ENCODE results near the gene TYW1B.
"Not testable (repeated sequence)": the region's sequence is repeated elsewhere in the genome, so short reads cannot be mapped to it uniquely, and the experiment has no call there.

The TYW1B gene

DNA sequence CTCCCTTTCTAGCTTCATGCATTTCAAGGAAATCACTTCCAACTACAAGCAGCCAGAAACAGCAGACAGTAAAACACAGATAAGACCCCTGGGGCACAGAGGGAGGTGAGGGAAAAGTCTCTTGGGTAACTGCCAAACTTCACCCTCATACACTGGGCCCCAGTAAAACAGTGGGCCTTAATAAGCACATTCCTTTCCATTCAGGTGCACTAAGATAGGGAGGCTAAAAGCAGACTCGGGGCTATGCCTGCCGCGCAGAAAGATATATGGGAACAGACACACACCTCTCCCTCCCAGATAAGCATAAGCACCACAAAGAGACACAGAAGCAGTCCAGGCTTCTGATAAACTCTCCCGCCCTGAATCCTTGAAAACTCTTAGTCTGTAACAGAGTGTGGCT lies 117.0 kb downstream of the TYW1B start:
- TF ChIP-seq, protein P1, sequence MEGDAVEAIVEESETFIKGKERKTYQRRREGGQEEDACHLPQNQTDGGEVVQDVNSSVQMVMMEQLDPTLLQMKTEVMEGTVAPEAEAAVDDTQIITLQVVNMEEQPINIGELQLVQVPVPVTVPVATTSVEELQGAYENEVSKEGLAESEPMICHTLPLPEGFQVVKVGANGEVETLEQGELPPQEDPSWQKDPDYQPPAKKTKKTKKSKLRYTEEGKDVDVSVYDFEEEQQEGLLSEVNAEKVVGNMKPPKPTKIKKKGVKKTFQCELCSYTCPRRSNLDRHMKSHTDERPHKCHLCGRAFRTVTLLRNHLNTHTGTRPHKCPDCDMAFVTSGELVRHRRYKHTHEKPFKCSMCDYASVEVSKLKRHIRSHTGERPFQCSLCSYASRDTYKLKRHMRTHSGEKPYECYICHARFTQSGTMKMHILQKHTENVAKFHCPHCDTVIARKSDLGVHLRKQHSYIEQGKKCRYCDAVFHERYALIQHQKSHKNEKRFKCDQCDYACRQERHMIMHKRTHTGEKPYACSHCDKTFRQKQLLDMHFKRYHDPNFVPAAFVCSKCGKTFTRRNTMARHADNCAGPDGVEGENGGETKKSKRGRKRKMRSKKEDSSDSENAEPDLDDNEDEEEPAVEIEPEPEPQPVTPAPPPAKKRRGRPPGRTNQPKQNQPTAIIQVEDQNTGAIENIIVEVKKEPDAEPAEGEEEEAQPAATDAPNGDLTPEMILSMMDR (conservative IDR thresholded peaks at IDR 0.05; ENCODE audit: low read depth, low read length), result no peak
- peak; percentile 5 for DNase-seq (ENCODE audit: low read depth)
- H3K4me3 ChIP-seq (ENCODE audit: low read depth, low read length), result no peak overlapping the region

DNA sequence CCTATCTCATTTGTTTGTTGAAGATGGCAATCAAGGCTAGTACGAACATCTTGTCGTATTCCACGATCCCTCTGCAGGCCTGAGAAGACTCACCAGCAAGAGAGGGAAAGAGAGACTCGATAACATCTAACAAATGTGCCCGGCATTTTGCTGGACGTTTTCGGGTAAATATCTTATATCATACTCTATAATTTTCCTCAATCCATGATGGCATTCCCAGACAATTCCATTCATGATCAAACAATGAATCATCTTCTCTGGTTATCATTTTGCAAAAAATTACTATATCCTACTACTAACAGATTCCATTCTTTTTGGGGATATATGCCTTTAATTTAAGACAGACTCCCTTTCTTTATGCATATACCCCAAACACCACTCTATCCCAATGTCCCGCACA lies 118.1 kb downstream of the TYW1B start:
- TF ChIP-seq, protein P1 (conservative IDR thresholded peaks at IDR 0.05; ENCODE audit: low read depth, low read length), result no peak
- no peak overlapping the region for H3K4me3 ChIP-seq (ENCODE audit: low read depth, low read length)
- DNase-seq (ENCODE audit: low read depth), result no peak

DNA sequence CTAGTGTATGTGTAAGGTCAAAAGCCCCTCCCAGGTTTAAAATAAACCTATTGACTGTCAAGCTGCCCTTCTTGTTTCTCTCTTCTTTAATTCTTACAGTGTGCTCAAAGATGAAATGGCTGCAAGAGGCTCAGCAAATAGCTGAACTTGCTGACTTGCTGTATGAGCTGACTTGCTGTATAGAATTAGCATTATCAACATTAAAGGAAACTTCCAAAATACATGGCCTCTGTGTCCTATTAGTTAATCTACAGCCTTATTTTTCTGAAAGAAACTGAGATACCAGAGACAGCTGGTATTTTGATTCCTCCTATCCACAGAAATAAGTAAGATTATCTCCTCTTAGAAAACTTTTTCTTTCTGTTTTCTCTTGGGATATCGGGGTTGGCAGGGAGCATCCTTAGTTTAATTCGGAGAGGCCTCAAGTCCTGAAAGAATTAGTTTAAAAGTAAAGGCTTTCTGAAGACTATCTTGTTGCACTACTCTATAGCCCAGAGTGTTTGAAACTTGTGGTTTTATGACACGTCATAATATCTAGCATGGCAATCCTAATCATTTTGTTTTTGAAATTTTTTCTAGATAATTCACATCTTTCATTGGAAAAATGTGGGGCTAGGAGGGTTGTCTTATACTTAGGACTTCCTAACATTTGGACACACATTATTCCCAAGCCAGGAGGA lies 119.5 kb downstream of the TYW1B start:
- not testable (repeated sequence) for H3K4me3 ChIP-seq (ENCODE audit: low read depth, low read length); DNase-seq (ENCODE audit: low read depth)

DNA sequence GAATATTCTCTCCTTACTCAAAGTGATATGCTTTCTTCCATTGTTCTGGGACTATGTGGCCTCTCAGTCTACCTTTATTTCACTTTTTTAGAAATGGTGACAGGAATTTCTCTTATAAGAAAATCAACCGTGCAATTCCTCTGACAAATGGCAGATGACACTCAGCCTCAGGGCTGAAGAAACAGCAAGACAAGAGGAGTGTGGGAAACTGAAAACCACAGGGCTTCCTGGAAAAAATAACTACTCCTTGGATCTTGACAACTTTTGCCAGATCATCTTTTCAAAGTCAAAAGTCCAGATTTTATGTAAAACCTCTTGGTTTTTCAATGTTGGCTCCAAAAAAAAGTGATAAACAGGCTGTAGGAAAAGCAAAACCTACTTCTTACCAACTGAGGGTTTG lies 121.5 kb downstream of the TYW1B start:
- no peak overlapping the region for H3K4me3 ChIP-seq (ENCODE audit: low read depth, low read length)
- TF ChIP-seq, protein P1 (conservative IDR thresholded peaks at IDR 0.05; ENCODE audit: low read depth, low read length), result no peak
- DNase-seq (ENCODE audit: low read depth), result no peak

DNA sequence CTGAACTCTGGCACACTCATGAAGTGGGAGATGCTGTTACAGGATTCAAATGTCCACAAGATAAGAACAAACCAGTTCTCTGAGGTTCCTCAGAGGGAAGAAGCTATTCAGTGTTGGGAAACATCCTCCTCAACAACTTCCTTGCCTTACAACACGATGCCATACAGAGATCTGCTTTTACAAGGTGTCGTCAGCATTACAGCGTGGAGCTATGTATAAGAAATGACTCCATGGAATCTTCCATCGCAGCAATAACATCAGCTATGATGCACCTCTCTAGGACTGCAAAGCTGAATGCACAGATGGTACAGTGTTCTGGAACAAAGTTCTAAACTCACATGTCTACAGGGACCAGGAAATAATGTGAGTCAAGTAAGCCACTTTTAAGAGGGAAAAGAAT lies 122.3 kb downstream of the TYW1B start:
- not testable (repeated sequence) for H3K4me3 ChIP-seq (ENCODE audit: low read depth, low read length); DNase-seq (ENCODE audit: low read depth)

DNA sequence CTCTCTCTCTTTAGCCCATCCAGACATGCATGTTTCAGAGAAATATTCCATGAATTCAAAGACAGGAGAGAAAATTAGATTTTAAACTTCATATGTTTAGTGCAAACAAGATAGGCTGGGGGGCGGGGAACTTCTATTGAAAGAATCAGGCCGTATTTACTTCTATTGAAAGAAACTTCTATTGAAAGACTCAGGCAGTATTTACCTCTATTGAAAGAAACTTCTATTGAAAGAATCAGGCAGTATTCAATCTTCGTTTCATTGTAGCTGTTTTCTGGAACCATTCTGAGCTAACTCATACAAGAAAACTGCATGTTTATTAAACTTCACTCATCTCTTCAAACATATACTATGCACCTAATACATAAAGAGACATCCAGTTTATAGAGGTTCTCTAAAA lies 123.1 kb downstream of the TYW1B start:
- DNase-seq (ENCODE audit: low read depth), result no peak
- TF ChIP-seq, protein P1 (conservative IDR thresholded peaks at IDR 0.05; ENCODE audit: low read depth, low read length), result no peak
- H3K4me3 ChIP-seq (ENCODE audit: low read depth, low read length), result no peak overlapping the region

DNA sequence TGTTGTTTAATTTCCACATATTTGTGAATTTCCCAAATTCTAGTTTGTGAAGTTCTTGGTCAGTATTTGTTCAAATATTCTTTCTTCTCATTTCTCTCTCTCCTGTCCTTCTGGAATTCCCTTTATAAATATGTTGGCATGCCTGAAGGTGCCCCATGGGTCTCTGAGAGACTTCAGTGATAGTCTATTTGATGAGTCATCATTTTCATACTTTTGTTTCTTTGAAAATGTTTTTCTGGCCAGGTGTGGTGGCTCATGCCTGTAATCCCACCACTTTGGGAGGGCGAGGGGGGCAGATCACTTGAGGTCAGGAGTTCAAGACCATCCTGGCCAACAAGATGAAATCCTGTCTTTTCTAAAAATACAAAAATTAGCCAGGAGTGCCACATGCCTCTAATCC lies 127.5 kb downstream of the TYW1B start:
- H3K4me3 ChIP-seq (ENCODE audit: low read depth, low read length); DNase-seq (ENCODE audit: low read depth): not testable (repeated sequence)

DNA sequence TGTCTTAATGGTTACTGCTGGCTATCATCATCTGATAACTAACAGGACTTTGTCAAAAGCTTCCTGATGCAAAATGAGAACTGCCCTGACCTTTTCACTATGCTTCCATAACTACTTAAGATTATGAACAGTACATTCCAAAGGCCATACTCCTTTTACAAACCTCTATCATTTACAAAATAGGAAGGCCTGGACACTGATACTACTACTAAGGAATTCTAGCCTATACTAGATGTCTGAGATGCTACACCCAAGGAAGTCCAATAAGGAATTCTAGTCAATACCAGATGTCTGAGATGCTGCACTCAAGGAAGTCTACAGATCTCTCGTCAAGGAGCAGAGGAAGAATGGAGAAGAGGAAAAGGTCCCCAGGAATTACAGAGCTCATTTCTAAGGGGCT lies 130.9 kb downstream of the TYW1B start:
- not testable (repeated sequence) for H3K4me3 ChIP-seq (ENCODE audit: low read depth, low read length); DNase-seq (ENCODE audit: low read depth)

DNA sequence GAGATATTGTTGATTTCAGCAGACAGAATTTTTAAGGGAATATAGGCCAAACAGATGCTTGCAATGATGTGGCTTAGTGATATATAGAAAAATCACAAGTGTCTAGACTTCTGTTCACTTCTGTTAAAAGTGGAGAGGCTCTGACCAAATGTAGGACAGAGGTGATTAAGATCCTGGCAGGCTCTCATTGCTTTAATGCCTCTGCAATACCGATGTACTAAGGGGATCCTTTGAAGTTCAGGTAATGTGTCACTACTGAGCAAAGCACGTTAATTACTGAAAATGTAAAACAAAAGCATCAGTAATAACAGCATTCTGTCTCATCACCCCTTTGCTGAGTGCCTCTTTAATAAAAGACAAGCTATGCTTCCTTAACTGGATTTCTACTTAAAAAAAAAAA lies 131.4 kb downstream of the TYW1B start:
- not testable (repeated sequence) for DNase-seq (ENCODE audit: low read depth); H3K4me3 ChIP-seq (ENCODE audit: low read depth, low read length)

DNA sequence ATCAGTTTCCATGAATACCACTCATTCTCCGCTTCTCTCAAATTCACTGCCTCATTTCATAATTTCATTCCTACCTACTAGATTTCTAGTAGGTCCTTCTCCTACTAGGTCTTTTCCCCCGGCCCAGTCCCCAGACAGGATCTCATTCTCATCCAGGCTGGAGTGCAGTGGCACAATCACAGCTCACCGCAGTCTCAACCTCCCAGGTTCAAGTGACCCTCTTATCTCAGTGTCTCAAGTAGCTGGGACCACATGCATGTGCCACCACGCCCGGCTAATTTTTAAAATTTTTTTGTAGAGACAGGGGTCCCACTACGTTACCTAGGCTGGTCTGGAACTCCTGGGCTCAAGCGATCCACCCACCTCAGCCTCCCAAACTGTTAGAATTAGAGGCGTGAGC lies 132.5 kb downstream of the TYW1B start:
- H3K4me3 ChIP-seq (ENCODE audit: low read depth, low read length); DNase-seq (ENCODE audit: low read depth): not testable (repeated sequence)

DNA sequence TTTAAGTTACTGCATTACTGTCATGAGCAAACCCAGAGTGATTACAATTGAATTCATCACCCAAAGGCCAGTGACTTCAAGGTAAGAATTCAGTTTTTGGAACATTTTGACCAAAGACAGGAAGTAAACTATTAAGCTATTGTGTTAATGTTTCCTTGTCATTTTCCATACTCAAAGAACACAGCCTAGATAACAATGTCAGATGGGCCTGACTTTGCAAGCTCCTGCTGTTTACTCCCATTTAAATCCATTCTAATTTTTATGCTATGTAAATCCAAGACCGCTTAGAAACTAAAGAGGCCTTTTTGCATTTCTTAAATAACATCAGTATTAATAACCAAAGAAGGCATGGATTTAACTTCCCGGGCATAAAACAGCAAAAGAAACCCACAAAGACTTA lies 136.6 kb downstream of the TYW1B start:
- H3K4me3 ChIP-seq (ENCODE audit: low read depth, low read length); DNase-seq (ENCODE audit: low read depth): not testable (repeated sequence)

DNA sequence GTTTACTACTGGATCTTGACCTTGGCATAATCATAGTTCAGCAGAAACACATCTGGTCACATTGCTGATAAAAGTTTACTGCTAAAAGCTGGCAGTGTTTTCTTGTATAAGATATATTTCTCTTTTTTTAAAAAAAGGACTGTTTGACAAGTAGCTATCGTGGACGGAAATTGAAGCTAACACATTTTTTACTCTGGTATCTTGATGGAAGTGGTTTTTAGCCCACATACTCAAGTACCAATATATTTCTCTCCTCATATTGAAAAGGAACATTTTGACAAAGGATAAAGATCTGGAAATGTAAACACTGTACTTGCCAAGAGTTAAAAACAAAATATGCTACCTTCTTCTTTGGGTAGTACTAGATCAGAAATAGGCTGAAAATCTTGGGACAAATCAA lies 137.8 kb downstream of the TYW1B start:
- not testable (repeated sequence) for H3K4me3 ChIP-seq (ENCODE audit: low read depth, low read length); DNase-seq (ENCODE audit: low read depth)

DNA sequence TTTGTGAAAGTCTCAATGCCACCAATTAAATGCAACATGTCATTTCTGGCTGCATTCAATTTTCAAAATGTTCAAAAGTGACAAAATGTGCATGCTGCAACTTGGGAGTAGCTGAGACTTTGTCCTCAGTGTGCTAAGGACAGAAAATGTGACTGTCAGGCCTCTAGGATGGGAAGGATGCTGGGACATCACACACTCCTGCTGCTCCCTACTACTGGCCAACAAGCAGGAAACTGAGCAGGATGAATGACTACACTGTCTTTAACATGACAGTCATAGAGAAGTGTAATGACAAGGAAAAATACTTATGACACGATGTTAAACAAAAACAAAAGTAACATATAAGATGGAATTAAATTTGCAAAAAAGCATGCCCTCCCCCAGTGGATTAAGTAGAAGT lies 138.7 kb downstream of the TYW1B start:
- DNase-seq (ENCODE audit: low read depth); H3K4me3 ChIP-seq (ENCODE audit: low read depth, low read length): not testable (repeated sequence)

DNA sequence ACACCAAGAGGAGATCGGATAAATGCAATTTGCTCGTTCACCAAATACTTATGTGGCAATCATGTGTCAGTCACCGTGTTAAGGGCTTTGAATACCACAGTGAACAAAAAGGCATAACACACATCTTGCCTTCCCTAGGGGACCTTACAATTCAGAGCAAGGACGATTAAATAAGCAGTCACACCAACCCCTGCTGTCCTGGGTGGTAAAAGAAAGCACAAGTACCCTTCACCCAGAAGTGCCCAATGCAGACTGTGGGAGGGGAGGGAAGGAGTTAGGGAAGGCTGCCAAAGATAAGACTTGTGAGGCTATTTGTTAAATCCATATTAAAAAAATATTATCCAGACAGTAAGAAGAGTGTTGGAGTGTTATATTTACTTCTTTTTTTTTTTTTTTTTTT lies 146.8 kb downstream of the TYW1B start:
- DNase-seq (ENCODE audit: low read depth); H3K4me3 ChIP-seq (ENCODE audit: low read depth, low read length): not testable (repeated sequence)

DNA sequence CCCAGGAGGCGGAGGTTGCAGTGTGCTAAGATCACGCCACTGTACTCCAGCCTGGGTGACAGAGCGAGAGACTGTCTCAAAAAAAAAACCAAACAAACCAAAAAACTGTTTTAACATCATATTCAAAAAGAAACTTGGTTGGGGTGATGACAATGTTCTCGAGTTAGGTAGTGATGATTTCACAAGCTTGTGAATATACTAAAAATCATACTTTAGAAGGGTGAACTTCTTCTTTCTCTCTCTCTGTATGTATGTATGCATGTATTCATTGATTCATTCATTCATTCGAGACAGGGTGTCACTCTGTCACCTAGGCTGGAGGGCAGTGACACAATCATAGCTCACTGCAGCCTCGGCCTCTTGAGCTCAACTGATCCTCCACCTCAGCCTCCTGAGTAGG lies 151.1 kb downstream of the TYW1B start:
- H3K4me3 ChIP-seq (ENCODE audit: low read depth, low read length); DNase-seq (ENCODE audit: low read depth): not testable (repeated sequence)

Data from choroid plexus epithelial cell (primary cell).